CD4-positive, CD25-positive, alpha-beta regulatory T cell (primary cell): ENCODE results near the gene NFIX. TPM values are rescaled to one million over a fixed set of nuclear protein-coding genes. Genes with fewer than 3 reads are reported as not detected.

Source experiments
- ATAC-seq, 2 donors: fragments of 150-1000 bp; cut with Tn5 transposase; one replicate each; pipeline ENCODE4 v1.10.0; 2021; ENCODE audit warnings: low read depth in 2 of 2, moderate number of reproducible peaks in 2 of 2, moderate library complexity in 1 of 2
- DNase-seq, 3 donors: peaks; one replicate each; pipeline versions ENCODE4 v3.0.0 to v3.0.0-alpha.2; 2012 to 2022; ENCODE audit warnings: mixed read lengths in 1 of 3
- H3K27ac ChIP-seq: one replicate; pipeline ENCODE4 v1.7.0; 2013; ENCODE audit warnings: mild to moderate bottlenecking, low read length; ENCODE audit not compliant: insufficient read depth, poor library complexity, severe bottlenecking
- H3K27me3 ChIP-seq: one replicate; pipeline ENCODE4 v1.7.0; 2013; ENCODE audit warnings: low read length; ENCODE audit not compliant: control insufficient read depth, insufficient read depth
- H3K36me3 ChIP-seq: one replicate; pipeline ENCODE4 v1.7.0; 2013; ENCODE audit warnings: mild to moderate bottlenecking, low read length, moderate library complexity; ENCODE audit not compliant: control insufficient read depth, insufficient read depth
- H3K4me1 ChIP-seq: 2 replicates; pipeline ENCODE4 v1.7.0; 2013; ENCODE audit warnings: mild to moderate bottlenecking, low read length; ENCODE audit not compliant: insufficient read depth, control insufficient read depth, poor library complexity, severe bottlenecking
- H3K4me3 ChIP-seq: one replicate; pipeline ENCODE4 v1.7.0; 2013; ENCODE audit warnings: low read depth, mild to moderate bottlenecking, low read length, moderate library complexity
- H3K9me3 ChIP-seq, 2 experiments: 1 replicate in 1 of 2; 2 replicates in 1 of 2; pipeline ENCODE4 v1.7.0; 2013; ENCODE audit warnings: low read length in 2 of 2, mild to moderate bottlenecking in 1 of 2, moderate library complexity in 1 of 2; ENCODE audit not compliant: control insufficient read depth in 2 of 2
- H3K27ac Mint-ChIP-seq, 3 donors: one replicate each; pipeline ENCODE4 v1.8.0; 2020 to 2022; ENCODE audit warnings: mild to moderate bottlenecking in 3 of 3, mixed read lengths in 3 of 3, moderate library complexity in 2 of 3
- H3K27me3 Mint-ChIP-seq: one replicate; pipeline ENCODE4 v1.8.0; 2022; ENCODE audit warnings: mild to moderate bottlenecking, mixed read lengths
- H3K36me3 Mint-ChIP-seq: one replicate; pipeline ENCODE4 v1.8.0; 2020; ENCODE audit warnings: mixed read lengths
- H3K4me1 Mint-ChIP-seq, 4 donors: one replicate each; pipeline ENCODE4 v1.8.0; 2020 to 2022; ENCODE audit warnings: mixed read lengths in 4 of 4, mild to moderate bottlenecking in 1 of 4
- H3K4me3 Mint-ChIP-seq, 4 donors: one replicate each; pipeline ENCODE4 v1.8.0; 2020 to 2022; ENCODE audit warnings: mild to moderate bottlenecking in 4 of 4, mixed read lengths in 4 of 4, moderate library complexity in 3 of 4
- H3K9me3 Mint-ChIP-seq, 7 donors: one replicate each; pipeline ENCODE4 v1.8.0; 2020 to 2022; ENCODE audit warnings: mixed read lengths in 7 of 7, mild to moderate bottlenecking in 3 of 7, moderate library complexity in 2 of 7
- polyA plus RNA-seq, 4 donors: library from polyadenylated mRNA; unstranded; fragments of 300-500 nt; fragmentation: Illumina TruSeq; gene quantifications; one replicate each; pipeline ENCODE4 v1.2.3, GENCODE V29; 2021
- total RNA-seq: library from RNA; stranded (reverse); gene quantifications from one replicate; pipeline ENCODE4 v1.2.3, GENCODE V29; 2022

NFIX gene
- total and polyA plus RNA-seq, 5 donors from 2014 or later = 0.15 to 1.2 TPM; not detected in 3

GRCh38 chr19:13056052-13056660 lies 60.9 kb downstream of the NFIX start:
- Mint-ChIP-seq H3K27ac (peak overlapping the region in 1 of 3 donors; percentile 40), H3K27me3 (peaks cover 13% of the 10 kb centered on the region), H3K9me3 (no peaks in the 10 kb centered on the region), H3K4me1 (peaks cover 0 to 7% (median under 1%) of the 10 kb centered on the region in 4 donors), H3K36me3 (no peaks in the 10 kb centered on the region), H3K4me3 (no peak overlapping the region)
- ATAC-seq (no peak), DNase-seq (no peak)
- H3K4me3 ChIP-seq = no peak overlapping the region
- no peaks in the 10 kb centered on the region for H3K36me3 ChIP-seq
- H3K27ac ChIP-seq = no peak overlapping the region
- no peaks in the 10 kb centered on the region for H3K9me3 ChIP-seq
- peaks cover 6% of the 10 kb centered on the region for H3K4me1 ChIP-seq
- no peaks in the 10 kb centered on the region for H3K27me3 ChIP-seq

GRCh38 chr19:13057147-13057572 lies 61.9 kb downstream of the NFIX start:
- no peak overlapping the region for H3K27ac Mint-ChIP-seq
- Histone ChIP-seq H3K36me3 (no peaks in the 10 kb centered on the region), H3K27ac (no peak overlapping the region), H3K4me1 (peaks cover 13% of the 10 kb centered on the region), H3K27me3 (peaks cover 4% of the 10 kb centered on the region), H3K4me3 (no peak overlapping the region), H3K9me3 (no peaks in the 10 kb centered on the region)
- H3K9me3 Mint-ChIP-seq = no peaks in the 10 kb centered on the region
- no peak overlapping the region for H3K4me3 Mint-ChIP-seq
- no peak for ATAC-seq
- peaks cover 3 to 8% (median 5%) of the 10 kb centered on the region in 4 donors for H3K4me1 Mint-ChIP-seq
- peaks cover 17% of the 10 kb centered on the region for H3K27me3 Mint-ChIP-seq
- DNase-seq = no peak
- H3K36me3 Mint-ChIP-seq = no peaks in the 10 kb centered on the region

GRCh38 chr19:13057744-13058143 lies 62.5 kb downstream of the NFIX start:
- peaks cover 13% of the 10 kb centered on the region for H3K4me1 ChIP-seq
- H3K9me3 ChIP-seq = no peaks in the 10 kb centered on the region
- Mint-ChIP-seq H3K4me3 (no peak overlapping the region), H3K27ac (no peak overlapping the region), H3K27me3 (peaks cover 20% of the 10 kb centered on the region), H3K4me1 (peaks cover 3 to 8% (median 5%) of the 10 kb centered on the region in 4 donors), H3K36me3 (no peaks in the 10 kb centered on the region), H3K9me3 (no peaks in the 10 kb centered on the region)
- H3K4me3 ChIP-seq = no peak overlapping the region
- DNase-seq (no peak), ATAC-seq (no peak)
- peaks cover 7% of the 10 kb centered on the region for H3K27me3 ChIP-seq
- H3K36me3 ChIP-seq = no peaks in the 10 kb centered on the region
- H3K27ac ChIP-seq = no peak overlapping the region

GRCh38 chr19:13058951-13059660 lies 63.8 kb downstream of the NFIX start:
- no peak overlapping the region for H3K4me3 ChIP-seq
- Mint-ChIP-seq H3K27me3 (peaks cover 31% of the 10 kb centered on the region), H3K36me3 (no peaks in the 10 kb centered on the region), H3K9me3 (no peaks in the 10 kb centered on the region), H3K4me3 (no peak overlapping the region), H3K4me1 (peaks cover 3 to 8% (median 5%) of the 10 kb centered on the region in 4 donors), H3K27ac (no peak overlapping the region)
- peaks cover 13% of the 10 kb centered on the region for H3K4me1 ChIP-seq
- ATAC-seq (no peak), DNase-seq (no peak)
- H3K27me3 ChIP-seq = peaks cover 10% of the 10 kb centered on the region
- no peaks in the 10 kb centered on the region for H3K36me3 ChIP-seq
- no peak overlapping the region for H3K27ac ChIP-seq
- no peaks in the 10 kb centered on the region for H3K9me3 ChIP-seq

GRCh38 chr19:13060233-13060963 lies 65.1 kb downstream of the NFIX start:
- H3K36me3 Mint-ChIP-seq = no peaks in the 10 kb centered on the region
- DNase-seq = no peak
- H3K4me3 ChIP-seq = no peak overlapping the region
- H3K9me3 ChIP-seq = no peaks in the 10 kb centered on the region
- H3K9me3 Mint-ChIP-seq = no peaks in the 10 kb centered on the region
- H3K27me3 Mint-ChIP-seq = peaks cover 35% of the 10 kb centered on the region
- H3K36me3 ChIP-seq = no peaks in the 10 kb centered on the region
- peaks cover 13% of the 10 kb centered on the region for H3K4me1 ChIP-seq
- peaks cover 3 to 8% (median 5%) of the 10 kb centered on the region in 4 donors for H3K4me1 Mint-ChIP-seq
- H3K27me3 ChIP-seq = peaks cover 10% of the 10 kb centered on the region
- no peak for ATAC-seq
- H3K27ac Mint-ChIP-seq = no peak overlapping the region
- no peak overlapping the region for H3K27ac ChIP-seq
- peak overlapping the region in 1 of 4 donors; percentile 65 for H3K4me3 Mint-ChIP-seq

- H3K36me3 ChIP-seq = no peaks in the 10 kb centered on the region
- peak overlapping the region; percentile 58 for H3K4me3 ChIP-seq
- Mint-ChIP-seq H3K4me3 (peak overlapping the region; percentile 65 to 84 (median 74)), H3K4me1 (peaks cover 3 to 8% (median 5%) of the 10 kb centered on the region in 4 donors), H3K9me3 (no peaks in the 10 kb centered on the region), H3K36me3 (no peaks in the 10 kb centered on the region), H3K27ac (peak overlapping the region in 1 of 3 donors; percentile 43), H3K27me3 (peaks cover 35% of the 10 kb centered on the region)
- ATAC-seq (peak; percentile 89 to 90), DNase-seq (peak; percentile 59 to 72 (median 66))
- no peak overlapping the region for H3K27ac ChIP-seq
- H3K27me3 ChIP-seq = peaks cover 10% of the 10 kb centered on the region
- H3K9me3 ChIP-seq = no peaks in the 10 kb centered on the region
- H3K4me1 ChIP-seq = peaks cover 13% of the 10 kb centered on the region
These were observed 66.0 kb downstream of the NFIX start for GRCh38 chr19:13060964-13061927.

GRCh38 chr19:13062317-13062716 lies 67.0 kb downstream of the NFIX start:
- Histone ChIP-seq H3K4me1 (peaks cover 13% of the 10 kb centered on the region), H3K27ac (no peak overlapping the region), H3K36me3 (no peaks in the 10 kb centered on the region), H3K27me3 (peaks cover 10% of the 10 kb centered on the region), H3K4me3 (no peak overlapping the region), H3K9me3 (no peaks in the 10 kb centered on the region)
- H3K4me1 Mint-ChIP-seq = peaks cover 3 to 8% (median 5%) of the 10 kb centered on the region in 4 donors
- H3K27ac Mint-ChIP-seq = no peak overlapping the region
- DNase-seq = no peak
- H3K27me3 Mint-ChIP-seq = peaks cover 39% of the 10 kb centered on the region
- no peaks in the 10 kb centered on the region for H3K9me3 Mint-ChIP-seq
- no peaks in the 10 kb centered on the region for H3K36me3 Mint-ChIP-seq
- ATAC-seq = no peak
- no peak overlapping the region for H3K4me3 Mint-ChIP-seq
